Upper lobe of left lung (tissue), 4 donors: ENCODE measurements around the gene GALNT10.

ENCODE experiments used
- CTCF ChIP-seq, 6 experiments: fragments of 450-650 bp in 4 of 6; fragments of 200-600 bp in 2 of 6; sonication (generic) in 2 of 6; IDR thresholded peaks; one replicate each; pipeline ENCODE4 v1.5.1; 2016 to 2019; ENCODE audit warnings: antibody characterized with exemption in 6 of 6
- EP300 ChIP-seq, 4 donors: sonication (generic); formaldehyde crosslinking; IDR thresholded peaks; one replicate each; pipeline ENCODE4 v1.5.1; 2017; ENCODE audit warnings: antibody characterized with exemption in 4 of 4, control low read depth in 2 of 4
- POLR2A ChIP-seq, 4 donors: fragments of 450-650 bp; IDR thresholded peaks; one replicate each; pipeline ENCODE4 v1.5.1; 2016 to 2017; ENCODE audit warnings: antibody characterized with exemption in 4 of 4, mild to moderate bottlenecking in 2 of 4

- TF ChIP-seq CTCF (IDR thresholded peaks at IDR 0.05), result no peak
- TF ChIP-seq POLR2A (IDR thresholded peaks at IDR 0.05), result no peak
- TF ChIP-seq EP300 (IDR thresholded peaks at IDR 0.05), result no peak
Measured at GRCh38 chr5:154402611-154403010, 212.1 kb downstream of the GALNT10 start.
